ENCODE measurements around the gene TP53RK.

DNA sequence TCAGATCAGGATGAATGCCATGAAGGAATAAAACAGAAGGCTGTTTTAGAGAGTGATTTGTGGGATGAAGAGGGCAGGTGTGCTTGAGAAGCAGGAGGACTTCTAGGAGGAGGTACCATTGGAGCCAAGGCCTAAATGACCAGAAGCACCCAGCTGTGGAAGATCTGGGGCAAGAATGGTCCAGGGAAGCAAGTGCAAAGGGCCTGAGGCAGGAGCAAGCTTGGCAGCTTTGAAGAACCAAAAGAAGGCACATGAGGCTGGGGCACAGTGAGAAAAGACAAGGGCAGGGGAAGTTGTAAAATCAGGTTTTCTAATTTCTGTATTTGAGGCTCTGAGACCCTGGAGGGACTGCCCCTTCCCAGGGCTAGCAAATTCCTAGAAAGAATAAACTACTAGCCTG is 47.8 kb downstream of the TP53RK start:
- TF ChIP-seq CTCF (IDR thresholded peaks at IDR 0.05) (no peak), POLR2A (IDR thresholded peaks at IDR 0.05) (no peak)
